Pulmonary artery endothelial cell (primary cell): ENCODE data around the gene CEBPA. TPM values are rescaled to one million over a fixed set of nuclear protein-coding genes. Genes with fewer than 3 reads are reported as not detected.

Source experiments
- DNase-seq: peaks from one replicate; pipeline ENCODE4 v3.0.0-alpha.2; 2011; ENCODE audit warnings: low read depth, low spot score
- total RNA-seq: library from RNA; depleted of rRNA; stranded (reverse); fragments of >200 nt; gene quantifications from 2 replicates; pipeline ENCODE4 v1.2.3, GENCODE V29; 2014

CEBPA gene
- total RNA-seq: 0.04 and 0.13 TPM in 2 replicates

DNA sequence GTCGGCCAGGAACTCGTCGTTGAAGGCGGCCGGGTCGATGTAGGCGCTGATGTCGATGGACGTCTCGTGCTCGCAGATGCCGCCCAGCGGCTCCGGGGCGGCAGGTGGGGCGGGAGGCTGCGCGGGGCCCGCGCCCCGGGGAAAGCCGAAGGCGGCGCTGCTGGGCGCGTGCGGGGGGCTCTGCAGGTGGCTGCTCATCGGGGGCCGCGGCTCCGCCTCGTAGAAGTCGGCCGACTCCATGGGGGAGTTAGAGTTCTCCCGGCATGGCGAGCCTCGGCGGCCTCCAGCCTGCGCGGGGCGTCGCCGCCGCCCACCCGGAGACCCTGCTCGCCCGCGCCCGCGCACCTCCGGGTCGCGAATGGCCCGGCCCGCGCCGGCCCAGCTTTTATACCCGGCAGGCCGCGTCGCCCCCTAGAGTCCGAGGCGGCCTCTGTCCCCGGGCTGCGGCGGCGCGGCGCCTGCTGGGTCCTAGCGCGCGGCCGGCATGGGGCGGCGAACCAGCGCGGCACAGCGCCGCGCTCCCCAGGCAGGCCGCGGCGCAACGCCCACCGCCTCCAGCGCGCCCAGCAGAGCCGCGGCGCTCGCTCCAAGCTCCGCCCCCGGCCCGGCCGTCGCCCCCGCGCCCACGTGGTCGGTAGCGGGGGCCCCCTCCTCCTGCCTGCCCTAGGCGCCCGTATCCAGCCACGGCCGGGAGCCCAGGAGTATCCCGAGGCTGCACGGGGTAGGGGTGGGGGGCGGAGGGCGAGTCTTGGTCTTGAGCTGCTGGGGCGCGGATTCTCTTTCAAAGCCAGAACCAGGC is at the start of gene CEBPA:
Gene CEBPA (minus strand): TSS at position 360 of the 799 bp plus-strand sequence. CDS start 120 bp downstream, at position 240.
- peak; percentile 19 for DNase-seq

DNA sequence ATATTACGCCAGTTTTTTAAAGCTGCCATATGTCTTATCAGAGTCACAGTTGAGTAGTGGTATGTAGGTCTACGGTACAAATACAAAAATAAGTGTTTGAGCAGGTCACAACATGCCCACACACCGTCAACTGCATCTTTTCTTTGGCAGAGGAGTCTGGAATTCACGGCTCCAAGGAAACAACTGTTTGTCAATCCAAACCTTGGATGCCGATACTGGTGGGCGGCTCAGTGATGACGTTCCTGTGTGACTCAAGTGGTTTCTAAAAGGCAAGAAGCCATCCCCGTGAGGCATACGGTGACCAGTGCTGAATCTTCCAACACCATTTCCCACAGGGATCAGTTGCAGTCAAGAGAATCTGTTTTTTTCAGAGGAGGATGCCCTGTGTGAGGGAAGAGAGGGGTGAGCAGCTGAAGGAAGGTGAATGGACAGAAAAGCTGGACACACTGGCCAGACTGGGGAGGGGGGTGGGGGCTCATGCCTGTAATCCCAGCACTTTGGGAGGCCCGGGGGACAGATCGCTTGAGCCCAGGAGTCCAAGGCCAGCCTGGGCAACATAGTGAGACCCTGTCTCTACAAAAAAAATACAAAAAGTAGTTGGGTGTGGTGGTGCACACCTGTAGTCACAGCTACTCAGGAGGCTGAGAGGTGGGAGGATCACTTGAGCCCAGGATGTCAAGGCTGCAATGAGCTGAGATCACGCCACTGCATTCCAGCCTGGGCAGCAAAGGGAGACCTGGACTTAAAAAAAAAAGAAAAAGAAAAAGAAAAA is 48.4 kb upstream of the CEBPA start:
- no peak for DNase-seq

DNA sequence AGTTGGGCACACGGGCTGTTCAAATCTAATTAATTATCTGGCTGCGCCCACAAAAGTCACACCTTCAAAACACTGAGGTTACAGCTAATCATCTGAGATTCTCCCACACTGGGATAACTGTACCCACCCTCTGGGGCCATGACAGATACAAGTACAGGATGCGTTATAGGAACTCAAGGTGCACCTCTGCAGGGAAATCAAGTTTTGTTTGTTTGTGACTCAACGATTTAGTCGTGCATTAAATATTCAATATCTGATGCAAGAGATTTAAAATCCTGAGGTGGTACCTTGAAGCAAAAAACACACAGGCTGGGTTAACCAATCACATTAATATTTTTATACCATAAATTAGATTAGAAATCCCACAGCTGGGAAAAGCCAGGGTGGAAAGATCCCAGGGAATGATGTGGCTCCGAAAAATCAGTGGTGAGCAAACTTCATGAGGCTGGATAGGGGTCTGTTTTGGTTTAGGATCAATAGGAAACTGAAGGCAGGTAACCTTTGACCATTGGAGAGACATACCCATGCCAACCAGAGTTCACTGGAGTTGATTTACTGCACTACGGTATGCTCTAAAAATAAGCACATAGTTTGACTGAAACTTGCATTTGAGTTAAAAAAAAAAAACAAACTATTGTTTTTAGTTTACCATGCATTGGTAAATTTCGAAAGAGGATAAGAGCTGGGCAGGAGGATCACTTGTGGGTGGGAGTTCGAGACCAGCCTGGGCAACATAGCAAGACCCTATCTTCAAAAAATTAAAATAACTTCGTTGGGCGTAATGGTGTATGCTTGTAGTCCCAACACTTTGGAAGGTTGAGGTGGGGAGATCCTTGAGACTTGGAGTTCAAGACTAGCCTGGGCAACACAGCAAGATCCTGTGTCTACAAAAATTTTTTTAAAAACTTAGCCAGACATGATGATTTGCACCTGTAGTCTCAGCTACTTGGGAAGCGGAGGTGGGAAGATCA is 47.3 kb upstream of the CEBPA start:
- no peak for DNase-seq

DNA sequence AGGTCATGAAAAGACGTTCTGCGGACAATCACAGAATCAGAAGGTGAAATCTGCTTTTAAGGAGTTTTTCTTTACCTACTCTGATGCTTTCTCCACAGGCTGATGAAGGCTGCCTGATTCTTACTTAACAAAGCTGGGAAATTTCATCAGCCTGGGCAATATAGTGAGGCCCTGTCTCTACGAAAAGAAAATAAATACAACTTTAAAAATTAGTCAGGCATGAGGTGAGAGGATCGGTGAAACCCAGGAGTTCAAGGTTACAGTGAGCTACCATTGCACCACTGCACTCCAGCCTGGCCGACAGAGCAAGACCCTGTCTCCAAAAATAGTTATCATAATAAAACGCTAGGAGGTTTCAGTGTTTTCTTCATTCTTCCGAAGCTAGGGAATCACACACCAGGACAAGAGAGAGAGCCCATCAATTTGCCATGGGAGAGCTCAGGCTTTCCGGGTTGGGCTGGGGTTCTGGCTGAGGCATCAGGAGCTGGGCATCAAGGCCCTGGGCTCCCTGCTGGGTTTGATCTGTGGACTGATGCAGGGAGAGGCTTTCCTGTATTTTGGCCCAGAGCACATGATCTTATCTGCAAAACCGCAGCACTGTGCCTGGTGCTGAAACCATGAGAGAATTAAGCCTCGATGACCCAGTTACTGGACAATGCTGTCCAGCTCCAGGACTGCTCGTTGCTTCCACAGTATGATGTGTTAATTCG is 46.1 kb upstream of the CEBPA start:
- no peak for DNase-seq

DNA sequence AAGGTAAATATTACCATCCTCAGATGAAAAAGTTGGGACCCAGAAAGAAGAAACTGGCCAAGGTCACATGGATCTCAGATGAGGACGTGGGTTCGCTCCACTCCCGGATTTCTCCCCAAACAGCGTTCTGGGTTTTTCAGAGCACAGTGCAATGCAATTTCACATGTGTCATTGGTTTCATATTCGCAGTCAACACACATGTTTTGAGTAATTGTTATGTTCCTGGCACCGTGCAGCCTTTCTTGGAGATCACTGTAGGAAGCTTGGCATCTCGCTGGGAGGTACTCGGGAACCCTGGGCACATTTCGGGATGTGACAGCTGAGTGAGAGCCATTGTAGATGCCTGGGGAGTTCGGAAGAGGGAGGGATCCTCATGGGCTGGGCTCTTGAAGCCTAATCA is 45.0 kb upstream of the CEBPA start:
- DNase-seq: no peak

DNA sequence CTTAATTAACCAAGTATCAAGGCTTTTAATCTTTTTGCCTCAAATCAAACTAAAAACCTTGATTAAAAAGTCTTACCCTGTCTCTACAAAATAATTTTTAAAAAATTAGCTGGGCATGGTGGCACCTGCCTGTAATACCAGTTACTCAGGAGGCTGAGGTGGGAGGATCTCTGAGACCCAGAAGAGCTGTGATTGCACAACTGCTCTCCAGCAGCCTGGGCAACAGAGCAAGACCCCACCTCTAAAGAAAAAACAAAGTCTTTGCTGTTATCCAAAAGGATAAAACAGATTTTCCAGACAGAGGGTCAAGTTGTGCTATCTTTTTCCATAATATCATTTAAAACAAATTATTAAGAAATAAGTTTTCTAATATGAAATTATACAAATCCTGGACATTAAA is 44.3 kb upstream of the CEBPA start:
- DNase-seq: no peak

DNA sequence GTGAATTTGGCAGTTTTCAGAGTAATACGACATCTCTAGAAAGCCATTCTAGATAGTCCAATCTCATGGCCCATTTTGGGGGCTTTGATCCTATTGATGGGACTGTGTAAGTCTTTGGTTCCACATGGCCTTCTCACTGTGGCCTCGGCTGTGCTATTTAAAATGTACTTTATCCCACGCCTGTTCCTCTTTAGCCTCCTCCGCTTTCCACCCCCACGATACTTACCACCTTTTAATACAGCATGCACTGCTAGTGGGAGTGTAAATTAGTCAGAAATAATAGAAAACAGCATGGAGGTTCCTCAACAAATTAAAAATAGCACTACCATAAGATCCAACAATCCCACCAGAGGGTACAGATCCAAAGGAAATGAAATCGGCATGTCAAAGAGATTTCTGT is 42.8 kb upstream of the CEBPA start:
- no peak for DNase-seq

DNA sequence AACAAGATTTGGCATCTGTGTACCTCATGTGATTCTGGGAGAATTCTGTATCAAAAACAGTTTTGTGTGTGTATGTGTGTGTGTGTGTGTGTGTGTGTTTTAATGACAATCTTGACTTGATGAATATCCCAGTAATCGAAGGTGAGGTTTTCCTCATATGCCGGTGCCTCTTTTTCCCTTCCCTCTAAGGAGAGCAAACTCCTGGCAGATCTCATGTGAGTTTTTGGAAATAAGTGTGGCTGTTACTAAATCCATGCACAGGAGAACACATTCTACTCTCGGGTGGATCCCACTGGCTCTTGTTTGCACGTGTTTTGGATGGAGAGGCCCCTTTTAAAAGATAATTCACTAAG is 42.2 kb upstream of the CEBPA start:
- DNase-seq: no peak

DNA sequence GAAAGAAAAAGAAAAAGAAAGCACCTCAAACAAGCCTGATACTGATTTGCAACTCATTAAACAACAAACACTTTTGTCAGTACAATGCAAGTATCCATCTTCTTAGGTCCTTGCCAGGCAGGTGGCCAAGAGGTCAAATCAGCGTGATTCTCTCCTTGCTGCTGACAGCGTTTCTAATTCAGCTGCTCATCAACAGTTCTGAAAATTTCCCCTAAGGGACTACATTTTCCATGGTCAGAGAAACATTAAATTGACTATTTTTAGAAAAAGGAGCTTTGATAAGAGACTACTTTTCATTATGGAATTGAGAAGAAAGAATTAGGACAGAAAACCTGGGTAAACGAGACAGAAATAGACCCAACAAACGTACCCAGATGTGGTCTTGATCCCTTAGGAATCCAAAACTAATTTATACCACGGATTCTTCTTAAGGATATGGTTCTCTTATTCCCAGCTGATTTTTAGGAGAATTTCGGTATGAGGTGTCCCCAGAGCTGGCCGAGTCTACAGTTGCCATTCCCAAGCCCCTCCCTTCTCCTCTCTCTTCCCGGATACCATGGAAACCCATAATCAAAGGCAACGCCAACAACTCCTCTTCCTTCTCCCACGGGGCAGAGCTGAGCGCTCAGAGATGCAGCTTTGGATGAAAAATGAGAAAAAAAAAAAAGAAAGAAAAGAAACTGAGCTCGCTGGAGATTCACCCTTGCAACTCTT is 41.7 kb upstream of the CEBPA start:
- no peak for DNase-seq

DNA sequence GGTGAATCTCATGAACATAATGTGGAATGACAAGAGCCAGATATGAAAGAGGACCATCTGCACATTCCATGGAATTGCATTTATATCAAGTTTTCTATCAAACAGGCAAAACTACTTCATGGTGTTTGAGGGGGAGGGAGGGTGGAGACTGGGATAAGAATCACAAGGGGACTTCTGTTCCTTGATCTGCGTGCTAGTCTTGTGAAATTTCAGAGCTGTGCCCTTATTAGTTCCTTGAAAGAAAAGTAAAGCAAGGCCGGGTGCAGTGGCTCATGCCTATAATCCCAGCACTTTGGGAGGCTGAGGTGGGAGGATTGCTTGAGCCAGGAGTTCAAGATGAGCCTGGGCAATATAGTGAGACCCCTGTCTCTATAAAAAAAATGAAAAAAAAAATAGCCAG is 41.0 kb upstream of the CEBPA start:
- no peak for DNase-seq

DNA sequence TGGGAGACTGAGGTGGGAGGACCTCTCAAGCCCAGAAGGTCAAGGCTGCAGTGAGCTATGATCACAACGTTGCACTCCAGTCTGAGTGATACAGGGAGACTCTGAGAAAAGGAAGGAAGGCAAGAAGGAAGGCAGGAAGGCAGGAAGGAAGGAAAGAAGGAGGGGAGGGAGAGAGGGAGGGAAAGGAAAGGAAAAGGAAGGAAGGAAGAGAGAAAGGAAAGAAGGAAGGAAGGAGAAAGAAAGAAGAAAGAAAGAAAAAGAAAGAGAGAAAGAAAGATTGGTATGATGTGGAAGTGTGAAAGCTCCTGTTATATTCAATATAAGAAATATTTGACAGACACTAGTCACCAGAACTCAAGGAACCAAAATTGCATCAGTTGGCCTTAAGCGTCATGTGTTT is 38.7 kb upstream of the CEBPA start:
- DNase-seq: no peak

DNA sequence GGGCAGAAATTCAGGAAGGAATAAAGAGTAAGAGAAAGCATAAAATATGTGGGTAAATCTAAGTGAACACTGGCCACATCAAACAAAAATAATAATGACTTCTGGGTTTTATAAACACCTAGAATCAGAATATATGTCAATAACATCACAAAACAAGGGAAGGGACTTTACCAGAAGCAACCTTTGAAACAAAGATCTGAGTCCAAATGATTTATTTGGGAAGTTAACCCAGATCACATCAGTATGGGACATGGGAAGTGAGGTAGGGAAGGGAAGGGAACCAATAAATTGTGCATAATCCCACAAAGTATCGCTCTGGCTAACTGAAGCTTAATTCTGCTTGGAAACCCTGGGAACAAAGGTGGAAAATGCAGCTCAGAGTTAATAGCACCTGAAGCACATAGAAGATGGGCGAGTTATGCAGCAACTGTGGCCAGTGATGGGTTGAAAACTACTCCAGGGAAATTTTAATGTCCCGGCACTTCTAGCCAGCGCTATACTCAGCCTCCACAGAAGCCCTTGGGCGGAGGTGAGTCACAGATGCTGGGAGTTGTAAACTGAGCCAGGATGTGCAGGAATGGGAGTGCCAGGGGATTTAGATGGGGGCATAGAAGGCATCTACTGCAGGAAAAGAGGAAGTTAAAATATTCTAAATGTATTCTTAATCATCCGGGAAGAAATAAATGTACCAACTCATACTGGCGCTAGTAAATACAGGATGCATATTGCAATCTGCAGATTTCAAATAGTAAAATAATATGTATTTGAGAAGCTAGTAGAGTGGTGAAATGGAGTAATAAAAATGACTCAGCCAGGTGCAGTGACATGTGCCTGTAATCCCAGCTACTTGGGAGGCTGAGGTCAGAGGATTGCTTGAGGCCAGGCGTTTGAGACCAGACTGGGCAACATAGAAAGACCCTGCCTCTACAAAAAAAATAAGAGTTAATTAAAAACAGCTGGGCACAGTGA is 37.0 kb upstream of the CEBPA start:
- DNase-seq: no peak

DNA sequence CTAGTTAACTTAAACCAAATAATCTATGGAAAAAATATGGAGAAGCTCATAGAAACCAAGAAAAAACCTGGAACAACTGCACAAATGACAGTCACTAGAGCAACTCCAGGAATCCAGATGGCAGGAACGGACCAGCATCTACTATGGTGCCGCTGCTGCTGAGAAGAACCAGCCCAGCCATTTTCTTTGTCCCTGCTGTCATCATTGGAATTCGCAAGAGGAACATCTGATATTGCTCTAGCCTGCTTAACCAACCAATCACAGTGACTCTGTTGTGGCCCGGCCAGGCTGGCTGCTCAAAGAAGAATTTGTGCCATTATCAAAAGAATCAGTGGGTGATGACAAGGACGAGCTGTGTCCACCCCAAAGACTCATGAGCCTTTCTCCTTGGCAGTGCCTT is 33.1 kb upstream of the CEBPA start:
- no peak for DNase-seq

DNA sequence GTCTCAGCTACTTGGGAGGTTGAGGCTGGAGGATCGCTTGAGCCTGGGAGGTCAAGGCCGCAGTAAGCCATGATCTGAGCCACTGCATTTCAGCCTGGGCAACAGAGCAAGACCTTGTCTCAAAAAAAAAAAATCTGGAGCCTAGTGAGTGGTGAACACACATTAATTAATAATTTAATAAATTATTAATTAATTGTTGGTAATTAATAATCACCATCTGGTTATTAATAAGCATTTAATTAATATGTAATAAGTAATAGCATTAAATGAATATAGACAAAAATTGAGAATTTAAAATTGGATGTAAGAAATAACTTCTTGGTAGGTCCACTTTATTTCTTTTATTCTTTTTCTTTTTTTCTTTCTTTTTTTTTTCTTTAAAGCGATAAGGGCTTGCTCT is 31.9 kb upstream of the CEBPA start:
- no peak for DNase-seq

DNA sequence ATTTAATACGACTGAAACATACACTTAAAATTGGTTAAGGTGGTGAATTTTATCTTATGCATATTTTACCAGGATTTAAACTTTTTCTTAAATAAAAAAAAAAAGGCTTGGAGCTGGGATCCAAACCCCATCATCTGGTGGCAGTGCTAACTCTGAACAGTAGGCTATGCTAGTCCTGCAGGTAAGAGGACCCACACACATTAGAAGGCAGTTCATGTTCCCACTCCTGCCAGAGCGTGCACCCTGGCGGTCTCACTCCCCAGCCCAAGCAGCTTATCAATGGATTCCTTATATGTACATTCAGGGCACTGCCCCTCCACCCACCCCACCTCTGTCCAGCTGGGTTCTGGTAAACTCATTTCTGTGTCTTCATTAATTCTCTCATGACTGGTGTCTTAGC is 31.3 kb upstream of the CEBPA start:
- no peak for DNase-seq

DNA sequence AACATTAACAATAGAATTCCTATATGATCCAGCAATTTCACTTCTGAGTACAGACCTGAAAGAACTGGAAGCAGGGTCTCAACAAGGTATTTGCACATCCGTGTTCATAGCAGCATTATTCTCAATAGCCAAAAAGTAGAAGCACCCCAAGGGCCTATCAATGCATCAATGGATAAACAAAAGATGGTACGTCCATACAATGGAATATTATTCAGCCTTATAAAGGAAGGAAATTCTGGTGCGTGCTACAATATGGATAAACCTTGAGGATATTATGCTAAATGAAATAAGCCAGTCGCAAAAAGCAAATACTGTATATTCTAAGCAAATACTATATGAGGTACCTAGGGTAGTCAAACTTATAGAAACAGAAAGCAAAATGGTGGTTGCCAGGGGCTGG is 30.8 kb upstream of the CEBPA start:
- no peak for DNase-seq

DNA sequence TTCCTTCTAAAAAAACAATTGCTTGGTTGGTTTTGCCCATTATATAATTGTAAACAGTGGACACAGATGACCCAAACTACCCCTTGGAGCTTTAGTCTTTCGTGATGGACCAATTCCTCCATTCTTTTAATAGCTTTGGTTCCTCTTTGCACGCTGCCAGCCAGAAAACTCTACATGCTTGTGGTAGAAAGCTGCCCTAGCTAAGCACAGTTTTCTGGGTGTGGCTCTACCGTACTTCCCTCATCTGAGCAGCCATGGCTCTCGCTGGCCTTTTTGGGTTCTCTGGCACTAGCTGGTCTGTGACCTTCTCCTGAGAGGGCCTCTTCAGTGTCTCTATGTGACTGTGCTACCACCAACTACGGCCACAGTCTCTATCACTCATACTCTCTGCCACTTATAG is 29.9 kb upstream of the CEBPA start:
- DNase-seq: no peak

DNA sequence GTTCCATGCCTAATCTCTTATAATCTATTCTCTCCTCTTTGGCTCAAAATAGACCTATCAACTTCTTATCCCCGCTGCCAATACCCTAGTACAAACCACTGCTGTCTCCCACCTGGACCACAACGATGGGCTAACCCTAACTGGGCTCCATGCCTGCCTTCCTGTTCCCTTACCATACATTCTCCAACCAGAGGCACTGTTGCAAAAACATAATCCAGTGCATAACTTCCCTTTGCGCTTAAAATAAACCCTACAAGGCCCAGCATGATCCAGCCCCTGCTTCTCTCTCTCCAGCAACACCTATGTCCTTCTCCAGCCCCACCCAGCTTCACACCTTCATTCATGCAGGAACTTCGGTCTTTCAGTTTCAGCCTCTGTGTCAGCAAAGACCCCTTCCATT is 27.4 kb upstream of the CEBPA start:
- no peak for DNase-seq

DNA sequence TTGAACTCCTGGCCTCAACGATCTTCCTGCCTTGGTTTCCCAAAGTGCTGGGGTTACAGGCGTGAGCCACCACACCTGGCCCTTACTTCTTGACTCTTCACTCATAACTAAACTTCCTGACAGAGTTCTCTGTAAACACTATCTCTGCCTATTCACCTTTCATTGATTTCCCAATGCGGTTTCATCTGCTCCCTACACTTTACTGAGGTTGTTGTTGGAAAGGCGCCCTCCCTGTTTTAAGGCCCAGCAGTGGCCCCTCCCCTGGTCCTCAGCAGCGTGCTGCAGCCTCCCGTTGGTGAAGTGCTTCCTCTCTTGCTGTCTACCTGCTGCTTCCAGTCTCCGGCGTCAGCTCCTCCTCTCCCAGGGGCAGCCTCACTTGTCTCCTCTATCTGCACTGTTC is 26.7 kb upstream of the CEBPA start:
- no peak for DNase-seq
